HG03521 (cell line): Measurements from ENCODE around the gene CHST11.

Source experiments
- ATAC-seq: cut with Tn5 transposase; IDR thresholded peaks from one replicate; pipeline ENCODE4 v1.9.1; 2021; ENCODE audit warnings: mild to moderate bottlenecking, moderate library complexity; ENCODE audit not compliant: unreplicated experiment

Gene CHST11

GRCh38 chr12:104456417-104456949 is at the start of gene CHST11:
Gene CHST11 (plus strand): TSS chr12:104456948.
- peak; percentile 69 for ATAC-seq

GRCh38 chr12:104407438-104407837 is 49.3 kb upstream of the CHST11 start:
- ATAC-seq = no peak

- no peak for ATAC-seq
These were observed 48.8 kb upstream of the CHST11 start for GRCh38 chr12:104407922-104408321.

- ATAC-seq = no peak
These were observed 46.4 kb upstream of the CHST11 start for GRCh38 chr12:104410326-104410725.

- ATAC-seq = no peak
These were observed 46.0 kb upstream of the CHST11 start for GRCh38 chr12:104410786-104411185.

- ATAC-seq = no peak
These were observed 44.7 kb upstream of the CHST11 start for GRCh38 chr12:104411826-104412641.

GRCh38 chr12:104412681-104413080 is 44.1 kb upstream of the CHST11 start:
- no peak for ATAC-seq

- ATAC-seq = no peak
These were observed 43.4 kb upstream of the CHST11 start for GRCh38 chr12:104413330-104413729.

- ATAC-seq = no peak
These were observed 42.0 kb upstream of the CHST11 start for GRCh38 chr12:104414581-104415341.

- ATAC-seq = no peak
These were observed 41.3 kb upstream of the CHST11 start for GRCh38 chr12:104415342-104415980.

- ATAC-seq = no peak
These were observed 40.6 kb upstream of the CHST11 start for GRCh38 chr12:104416136-104416535.

- ATAC-seq = no peak
These were observed 40.2 kb upstream of the CHST11 start for GRCh38 chr12:104416585-104416984.

GRCh38 chr12:104419717-104420116 is 37.0 kb upstream of the CHST11 start:
- ATAC-seq = no peak

- no peak for ATAC-seq
These were observed 35.9 kb upstream of the CHST11 start for GRCh38 chr12:104420868-104421267.

- no peak for ATAC-seq
These were observed 35.4 kb upstream of the CHST11 start for GRCh38 chr12:104421343-104421742.

GRCh38 chr12:104422441-104422840 is 34.3 kb upstream of the CHST11 start:
- ATAC-seq = no peak

- ATAC-seq = no peak
These were observed 33.5 kb upstream of the CHST11 start for GRCh38 chr12:104423273-104423672.

- no peak for ATAC-seq
These were observed 32.9 kb upstream of the CHST11 start for GRCh38 chr12:104423809-104424208.

GRCh38 chr12:104424955-104425354 is 31.8 kb upstream of the CHST11 start:
- no peak for ATAC-seq

GRCh38 chr12:104425614-104426013 is 31.1 kb upstream of the CHST11 start:
- ATAC-seq = no peak

- ATAC-seq = no peak
These were observed 29.7 kb upstream of the CHST11 start for GRCh38 chr12:104426926-104427546.
